HG02938 (cell line): ENCODE measurements around the gene APPL1.
"Not testable (repeated sequence)": the region's sequence is repeated elsewhere in the genome, so short reads cannot be mapped to it uniquely, and the experiment has no call there.

Source experiments
- ATAC-seq: cut with Tn5 transposase; IDR thresholded peaks from one replicate; pipeline ENCODE4 v1.9.1; 2021; ENCODE audit warnings: mild to moderate bottlenecking, moderate library complexity; ENCODE audit not compliant: unreplicated experiment

The APPL1 gene

DNA sequence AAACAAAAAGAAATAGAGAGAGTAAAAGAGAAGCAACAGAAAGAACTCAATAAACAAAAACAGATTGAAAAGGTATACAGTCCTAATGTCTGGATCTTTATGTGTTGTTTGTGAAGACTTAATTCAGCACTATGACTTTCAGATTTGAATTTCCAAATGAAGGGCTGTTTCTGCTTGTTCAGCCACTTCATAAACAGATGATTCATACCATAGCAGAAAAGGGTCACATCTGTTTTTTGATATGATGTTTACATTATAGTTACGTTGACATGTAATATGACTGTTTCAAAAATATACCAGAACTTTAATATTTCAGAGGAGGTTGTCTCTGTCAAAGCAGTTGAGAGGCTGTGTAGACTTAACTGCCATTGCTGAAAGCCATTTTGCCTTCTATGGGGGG lies 40.9 kb downstream of the APPL1 start:
- no peak for ATAC-seq

- ATAC-seq = no peak
Observed at GRCh38 chr3:57274845-57275244, 47.3 kb downstream of the APPL1 start.

- no peak for ATAC-seq
Observed at GRCh38 chr3:57275393-57275792, 47.9 kb downstream of the APPL1 start.

GRCh38 chr3:57278237-57278636 lies 50.7 kb downstream of the APPL1 start:
- no peak for ATAC-seq

DNA sequence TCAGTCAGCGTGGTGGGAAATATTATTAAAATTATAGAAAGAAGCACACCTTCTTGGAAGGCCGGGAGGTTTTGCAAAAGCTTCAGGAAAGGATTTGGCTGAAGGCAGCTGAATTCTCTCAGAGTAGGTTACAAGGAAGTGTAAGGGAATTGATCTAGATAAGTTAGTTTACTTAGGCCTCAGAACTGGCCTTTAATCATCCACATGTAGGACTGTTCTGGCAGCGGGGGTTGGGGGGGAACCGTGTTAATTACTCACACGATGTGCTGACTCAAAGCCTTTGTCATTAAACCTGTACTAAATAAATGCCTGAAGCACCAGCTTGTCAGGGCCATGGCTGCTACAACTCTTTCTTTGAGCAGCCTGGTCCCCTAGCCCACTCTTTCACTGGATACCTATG lies 52.2 kb downstream of the APPL1 start:
- ATAC-seq = no peak

DNA sequence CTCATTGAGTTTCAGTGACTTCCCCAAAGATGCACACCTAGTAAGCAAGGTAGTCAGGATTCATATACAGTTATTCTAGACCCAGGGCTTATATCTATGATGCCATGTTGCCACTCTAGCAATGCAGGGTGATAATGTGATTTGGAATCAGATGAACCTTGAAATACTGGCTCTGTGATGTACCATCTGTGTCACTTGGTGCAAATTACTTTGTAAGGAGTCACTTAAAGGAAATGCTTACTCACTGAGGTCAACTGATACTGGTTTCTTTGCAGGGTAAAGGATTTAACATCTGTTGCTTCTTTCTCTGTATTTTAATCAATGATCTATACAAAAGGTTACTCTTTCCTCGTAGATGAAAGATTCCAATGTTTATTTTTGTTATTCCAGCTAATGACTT lies 54.2 kb downstream of the APPL1 start:
- ATAC-seq = no peak

- no peak for ATAC-seq
Observed at GRCh38 chr3:57283334-57283733, 55.8 kb downstream of the APPL1 start.

DNA sequence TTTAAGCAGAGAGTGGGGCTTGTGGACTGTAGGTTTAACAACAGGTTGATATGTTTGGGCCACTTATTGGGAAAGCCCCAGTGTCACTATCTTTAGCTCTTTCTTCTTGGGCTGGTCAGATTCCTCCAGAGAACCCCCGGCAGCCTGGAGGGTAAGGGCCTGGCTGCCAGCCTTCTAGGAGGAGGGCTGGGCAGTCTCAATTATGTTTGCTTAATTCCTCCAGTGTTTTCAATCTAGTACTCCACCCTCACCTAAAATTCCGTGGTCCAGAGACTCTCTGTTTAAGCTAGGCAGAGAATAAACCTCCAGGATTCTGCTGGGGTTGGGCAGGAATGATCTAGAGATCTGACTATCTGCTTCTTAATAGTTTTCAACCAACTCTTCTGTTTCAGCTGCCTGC lies 59.7 kb downstream of the APPL1 start:
- no peak for ATAC-seq

DNA sequence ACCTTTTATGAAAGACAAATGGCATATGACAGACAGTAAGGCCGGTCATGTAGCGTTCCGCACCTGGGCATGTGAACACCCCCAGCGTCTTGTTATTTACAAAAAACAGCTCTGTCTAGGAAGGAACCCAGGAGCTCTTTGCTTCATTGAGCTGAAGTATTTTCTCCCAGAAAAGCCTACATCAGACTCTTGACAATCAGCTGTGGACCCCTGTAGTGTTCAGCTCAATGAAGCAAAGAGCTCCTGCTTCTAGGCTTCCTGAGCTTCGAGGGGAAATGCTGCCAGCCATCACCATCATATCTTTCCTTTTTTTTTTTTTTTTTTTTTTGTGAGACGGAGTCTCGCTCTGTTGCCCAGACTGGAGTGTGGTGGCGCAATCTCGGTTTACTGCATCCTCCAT lies 60.9 kb downstream of the APPL1 start:
- ATAC-seq = no peak

DNA sequence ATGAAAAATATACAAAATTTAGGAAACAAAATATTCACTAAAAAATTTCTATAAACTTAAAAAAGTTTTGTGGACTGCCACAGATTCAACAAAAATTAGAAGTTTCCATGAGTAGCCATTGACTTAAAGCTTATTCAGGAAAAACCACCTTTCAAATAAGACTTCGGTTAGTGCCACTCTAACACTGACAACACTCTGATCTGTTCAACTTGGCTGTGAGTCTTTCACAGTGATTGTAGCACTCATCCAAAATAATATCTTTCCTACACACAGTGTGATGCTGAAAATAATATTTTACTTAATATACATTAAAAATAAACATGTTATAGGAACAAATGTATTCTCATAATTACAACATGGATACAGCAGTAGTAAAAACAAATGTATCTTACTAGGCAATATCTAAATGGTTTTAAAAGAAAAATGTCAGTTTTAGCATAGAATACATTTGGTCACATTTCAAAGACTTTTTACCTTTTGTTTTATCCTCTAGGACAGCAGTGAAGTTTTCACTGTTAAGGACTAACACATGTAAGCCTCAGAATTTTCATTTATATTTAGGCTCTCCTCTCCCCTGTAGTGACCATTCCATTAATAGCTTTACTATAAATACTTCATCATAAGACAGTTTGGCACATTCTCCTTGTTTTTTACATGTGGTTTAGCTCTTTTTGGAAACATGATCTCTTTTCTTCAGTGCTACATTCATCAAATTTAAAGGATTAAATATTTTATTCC lies 64.8 kb downstream of the APPL1 start, which contains the start of gene ASB14:
ASB14 (minus strand) TSS at position 527 of the 738 bp plus-strand sequence. CDS start 652 bp downstream, outside the sequence.
- ATAC-seq = no peak

GRCh38 chr3:57292897-57293526 lies 65.5 kb downstream of the APPL1 start:
- ATAC-seq = no peak

DNA sequence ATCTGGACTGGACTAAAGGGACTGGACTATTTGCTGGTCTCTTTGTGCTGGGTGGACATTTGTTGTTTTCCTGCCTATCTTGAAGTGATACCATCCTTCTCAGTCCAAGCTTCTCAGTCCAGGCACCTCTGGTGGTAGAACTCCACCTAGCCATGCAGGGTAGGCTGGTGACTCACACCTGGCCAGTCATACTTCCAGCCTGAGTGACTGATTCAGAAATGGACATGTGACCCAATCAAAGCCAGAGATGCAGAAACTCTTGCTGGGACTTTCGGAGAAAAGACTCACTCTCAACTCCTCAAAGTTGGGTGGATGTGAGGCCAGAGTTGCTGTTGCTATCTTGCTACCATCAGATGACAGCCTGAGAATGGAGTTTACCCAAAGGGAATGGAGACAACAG lies 70.5 kb downstream of the APPL1 start:
- no peak for ATAC-seq

- ATAC-seq = not testable (repeated sequence)
Observed at GRCh38 chr3:57303520-57303919, 76.0 kb downstream of the APPL1 start.

GRCh38 chr3:57309769-57310360 lies 82.3 kb downstream of the APPL1 start:
- ATAC-seq = no peak

DNA sequence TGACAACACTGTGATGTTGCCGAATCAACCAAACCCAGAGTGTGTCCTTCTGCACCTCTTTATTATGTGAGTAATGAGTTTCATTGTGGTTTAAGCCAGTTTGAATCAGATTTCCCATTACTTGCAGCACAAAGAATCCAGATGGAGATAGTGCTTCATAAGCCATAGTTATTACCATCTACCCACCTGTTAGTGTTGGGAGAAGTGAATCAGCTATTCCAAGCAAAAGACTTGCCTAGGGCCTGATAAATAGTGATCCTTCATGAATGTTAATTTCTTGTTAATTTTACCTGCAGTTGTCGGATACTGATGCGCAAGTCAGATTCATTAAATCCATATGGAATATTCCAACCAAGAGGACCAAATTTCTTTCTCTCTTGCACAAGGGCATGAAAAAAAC lies 86.7 kb downstream of the APPL1 start:
- ATAC-seq = no peak
